Epithelial cell of esophagus (primary cell): ENCODE data around the gene TIAM1.

Source experiments
- DNase-seq: peaks from one replicate; pipeline ENCODE4 v3.0.0; 2010; ENCODE audit warnings: low read depth
- H3K4me3 ChIP-seq: 2 replicates; pipeline ENCODE4 v1.5.1; 2011; ENCODE audit warnings: mild to moderate bottlenecking, low read length, control low read depth
- CTCF ChIP-seq: IDR thresholded peaks from 2 replicates; pipeline ENCODE4 v1.5.1; 2011; ENCODE audit warnings: low read depth, mild to moderate bottlenecking, low read length, control low read depth, inconsistent platforms; ENCODE audit not compliant: insufficient read depth; ENCODE audit errors: missing control alignments

The TIAM1 gene

GRCh38 chr21:31374395-31374794 lies 30.3 kb upstream of the TIAM1 start:
- no peak for TF ChIP-seq CTCF
- no peak for DNase-seq
- H3K4me3 ChIP-seq = no peak overlapping the region

GRCh38 chr21:31372471-31372765 lies 28.4 kb upstream of the TIAM1 start:
- DNase-seq = no peak
- no peak overlapping the region for H3K4me3 ChIP-seq
- no peak for TF ChIP-seq CTCF

- peak; percentile 35 for DNase-seq
- TF ChIP-seq CTCF = no peak
- H3K4me3 ChIP-seq = no peak overlapping the region
Observed at GRCh38 chr21:31371715-31372470, 27.8 kb upstream of the TIAM1 start.

GRCh38 chr21:31370893-31371544 lies 27.0 kb upstream of the TIAM1 start:
- TF ChIP-seq CTCF = no peak
- DNase-seq = no peak
- no peak overlapping the region for H3K4me3 ChIP-seq

GRCh38 chr21:31370281-31370892 lies 26.3 kb upstream of the TIAM1 start:
- no peak for DNase-seq
- no peak overlapping the region for H3K4me3 ChIP-seq
- no peak for TF ChIP-seq CTCF

GRCh38 chr21:31368361-31368760 lies 24.3 kb upstream of the TIAM1 start:
- no peak overlapping the region for H3K4me3 ChIP-seq
- DNase-seq = no peak
- no peak for TF ChIP-seq CTCF
